GM21423 (cell line): ENCODE measurements around the gene MRPL57.
A peak's percentile ranks its signal among the peaks of the same experiment; 100 is the strongest.
"Not testable (repeated sequence)": the region's sequence is repeated elsewhere in the genome, so short reads cannot be mapped to it uniquely, and the experiment has no call there.

ENCODE experiments used
- ATAC-seq: cut with Tn5 transposase; IDR thresholded peaks from one replicate; pipeline ENCODE4 v1.9.1; 2021; ENCODE audit warnings: mild to moderate bottlenecking, moderate library complexity; ENCODE audit not compliant: unreplicated experiment

The MRPL57 gene

GRCh38 chr13:21176215-21176981 lies at the start of gene MRPL57, which contains the start of gene SKA3:
Gene MRPL57 (plus strand): TSS chr13:21176658. CDS start chr13:21176917, 259 bp downstream.
Gene SKA3 (minus strand): TSS chr13:21176552. CDS start chr13:21176477, 75 bp downstream.
- peak; percentile 90 for ATAC-seq

GRCh38 chr13:21130116-21130515 lies 46.3 kb upstream of the MRPL57 start:
- ATAC-seq, result no peak

GRCh38 chr13:21133077-21133476 lies 43.4 kb upstream of the MRPL57 start:
- ATAC-seq, result no peak

GRCh38 chr13:21134475-21134874 lies 42.0 kb upstream of the MRPL57 start:
- no peak for ATAC-seq

- not testable (repeated sequence) for ATAC-seq
These were observed 40.6 kb upstream of the MRPL57 start for GRCh38 chr13:21135833-21136232.

GRCh38 chr13:21137696-21138095 lies 38.8 kb upstream of the MRPL57 start:
- ATAC-seq, result no peak

GRCh38 chr13:21138561-21138960 lies 37.9 kb upstream of the MRPL57 start:
- no peak for ATAC-seq

- ATAC-seq, result no peak
These were observed 37.1 kb upstream of the MRPL57 start for GRCh38 chr13:21139374-21139773.

- no peak for ATAC-seq
These were observed 33.7 kb upstream of the MRPL57 start for GRCh38 chr13:21142766-21143165.

- ATAC-seq, result no peak
These were observed 28.6 kb upstream of the MRPL57 start for GRCh38 chr13:21147827-21148226.

GRCh38 chr13:21148557-21149258 lies 27.8 kb upstream of the MRPL57 start:
- ATAC-seq, result no peak

- no peak for ATAC-seq
These were observed 26.9 kb upstream of the MRPL57 start for GRCh38 chr13:21149568-21149967.

GRCh38 chr13:21150013-21150412 lies 26.4 kb upstream of the MRPL57 start:
- no peak for ATAC-seq

GRCh38 chr13:21152251-21152899 lies 24.1 kb upstream of the MRPL57 start:
- ATAC-seq, result no peak

- no peak for ATAC-seq
These were observed 11.8 kb upstream of the MRPL57 start for GRCh38 chr13:21164631-21165030.

- ATAC-seq, result not testable (repeated sequence)
These were observed 10.9 kb upstream of the MRPL57 start for GRCh38 chr13:21165606-21166005.

GRCh38 chr13:21171420-21171819 lies 5.0 kb upstream of the MRPL57 start:
- no peak for ATAC-seq

- not testable (repeated sequence) for ATAC-seq
These were observed 2.7 kb upstream of the MRPL57 start for GRCh38 chr13:21173767-21174166.

GRCh38 chr13:21175656-21176214 lies 723 bp upstream of the MRPL57 start:
- no peak for ATAC-seq

- ATAC-seq, result peak; percentile 24
These were observed 475 bp downstream of the MRPL57 start for GRCh38 chr13:21176982-21177284.

- no peak for ATAC-seq
These were observed 5.2 kb downstream of the MRPL57 start for GRCh38 chr13:21181671-21182070.
